HCT116 (cell line): ENCODE measurements around the gene P3H3.
A peak's percentile ranks its signal among the peaks of the same experiment; 100 is the strongest.

Experiments
- CEBPB ChIP-seq: IDR thresholded peaks from 2 replicates; pipeline ENCODE4 v1.6.1; 2012; ENCODE audit warnings: low read depth
- CTCF ChIP-seq, 3 experiments: fragments of 200-600 bp in 1 of 3; sonication (generic) in 1 of 3; IDR thresholded peaks in 2 of 3; conservative IDR thresholded peaks in 1 of 3; 2 replicates each; pipeline ENCODE4 v1.5.1; 2012 to 2017; ENCODE audit warnings: low read depth in 2 of 3, low read length in 2 of 3, antibody characterized with exemption in 1 of 3, borderline replicate concordance in 1 of 3, control low read depth in 1 of 3, mild to moderate bottlenecking in 1 of 3, mixed read lengths in 1 of 3, mixed run types in 1 of 3, moderate library complexity in 1 of 3; ENCODE audit not compliant: insufficient read depth in 1 of 3
- EGR1 ChIP-seq: IDR thresholded peaks from 2 replicates; pipeline ENCODE4 v1.6.1; 2012; ENCODE audit warnings: low read depth
- EZH2 ChIP-seq: fragments of 200-600 bp; sonication (generic); IDR thresholded peaks from 2 replicates; pipeline ENCODE4 v1.6.1; 2017; ENCODE audit warnings: antibody characterized with exemption, mixed run types
- EZH2phosphoT487 ChIP-seq: fragments of 200-600 bp; IDR thresholded peaks from 2 replicates; pipeline ENCODE4 v1.6.1; 2018; ENCODE audit warnings: antibody characterized with exemption, borderline replicate concordance
- POLR2A ChIP-seq: IDR thresholded peaks from 2 replicates; pipeline ENCODE4 v1.7.0; 2011; ENCODE audit warnings: borderline replicate concordance; ENCODE audit not compliant: insufficient read depth, insufficient read length; ENCODE audit errors: extremely low read depth
- POLR2AphosphoS5 ChIP-seq: IDR thresholded peaks from 2 replicates; pipeline ENCODE4 v1.6.1; 2011; ENCODE audit warnings: mild to moderate bottlenecking, low read depth, low read length, moderate library complexity
- RAD21 ChIP-seq: IDR thresholded peaks from 2 replicates; pipeline ENCODE4 v1.6.1; 2012; ENCODE audit warnings: low read depth, mild to moderate bottlenecking
- REST ChIP-seq: IDR thresholded peaks from 2 replicates; pipeline ENCODE4 v1.6.1; 2012; ENCODE audit warnings: low read depth
- SIN3A ChIP-seq: IDR thresholded peaks from 2 replicates; pipeline ENCODE4 v1.6.1; 2012; ENCODE audit warnings: low read depth
- YY1 ChIP-seq: IDR thresholded peaks from 2 replicates; pipeline ENCODE4 v1.6.1; 2011; ENCODE audit warnings: low read length, low read depth, moderate library complexity, mild to moderate bottlenecking; ENCODE audit not compliant: insufficient replicate concordance; ENCODE audit errors: extremely low read depth
- ZNF274 ChIP-seq: fragments of 200-500 bp; sonication (Bioruptor generic); IDR thresholded peaks from 2 replicates; pipeline ENCODE4 v1.6.1; 2014; ENCODE audit warnings: mild to moderate bottlenecking, low read depth, low read length, inconsistent platforms

GRCh38 chr12:6867413-6868210 is 39.4 kb downstream of the P3H3 start, which contains the start of gene TPI1:
- TF ChIP-seq CTCF (IDR thresholded peaks at IDR 0.05 in 2 of 3, conservative IDR thresholded peaks at IDR 0.05 in 1 of 3; ENCODE audit: borderline replicate concordance in 1 of 3, insufficient read depth in 1 of 3, low read depth in 2 of 3, low read length in 2 of 3) (no peak), POLR2A (peak; percentile 99), EZH2phosphoT487 (no peak), YY1 (peak; percentile 79), ZNF274 (no peak), REST (no peak), CEBPB (no peak), EZH2 (no peak), RAD21 (no peak), POLR2AphosphoS5 (peak; percentile 99), SIN3A (no peak), EGR1 (no peak)
